ENCODE results near the gene CENPQ.
"Not testable (repeated sequence)": the region's sequence is repeated elsewhere in the genome, so short reads cannot be mapped to it uniquely, and the experiment has no call there.

CENPQ gene

GRCh38 chr6:49462927-49463611 lies at the start of gene CENPQ, which contains the start of gene MMUT:
Gene CENPQ (plus strand): TSS chr6:49463370. CDS start chr6:49470177, 6,807 bp downstream.
Gene MMUT (minus strand): TSS chr6:49463253. CDS start chr6:49459466, 3,787 bp downstream.
- DNase-seq (ENCODE audit: low read depth in 2 of 2): peak; percentile 87 to 88

- DNase-seq (ENCODE audit: low read depth in 2 of 2): no peak
Observed at GRCh38 chr6:49415358-49415757, 47.8 kb upstream of the CENPQ start.

GRCh38 chr6:49416195-49416594 lies 47.0 kb upstream of the CENPQ start:
- DNase-seq (ENCODE audit: low read depth in 2 of 2): no peak

- DNase-seq (ENCODE audit: low read depth in 2 of 2): no peak
Observed at GRCh38 chr6:49423817-49424216, 39.4 kb upstream of the CENPQ start.

- DNase-seq (ENCODE audit: low read depth in 2 of 2): no peak
Observed at GRCh38 chr6:49430187-49430586, 33.0 kb upstream of the CENPQ start.

GRCh38 chr6:49430866-49431265 lies 32.3 kb upstream of the CENPQ start:
- DNase-seq (ENCODE audit: low read depth in 2 of 2): no peak

- DNase-seq (ENCODE audit: low read depth in 2 of 2): no peak
Observed at GRCh38 chr6:49453221-49453620, 9.9 kb upstream of the CENPQ start.

GRCh38 chr6:49454787-49455709 lies 8.1 kb upstream of the CENPQ start:
- DNase-seq (ENCODE audit: low read depth in 2 of 2): no peak

GRCh38 chr6:49457771-49458170 lies 5.4 kb upstream of the CENPQ start:
- DNase-seq (ENCODE audit: low read depth in 2 of 2): no peak

- no peak for DNase-seq (ENCODE audit: low read depth in 2 of 2)
Observed at GRCh38 chr6:49462071-49462470, 1.1 kb upstream of the CENPQ start.

- no peak for DNase-seq (ENCODE audit: low read depth in 2 of 2)
Observed at GRCh38 chr6:49462599-49462926, 607 bp upstream of the CENPQ start.

GRCh38 chr6:49463612-49463967 lies 420 bp downstream of the CENPQ start:
- DNase-seq (ENCODE audit: low read depth in 2 of 2): no peak

GRCh38 chr6:49464691-49465090 lies 1.5 kb downstream of the CENPQ start:
- no peak for DNase-seq (ENCODE audit: low read depth in 2 of 2)

- DNase-seq (ENCODE audit: low read depth in 2 of 2): no peak
Observed at GRCh38 chr6:49468042-49468441, 4.9 kb downstream of the CENPQ start.

GRCh38 chr6:49476564-49476963 lies 13.4 kb downstream of the CENPQ start:
- not testable (repeated sequence) for DNase-seq (ENCODE audit: low read depth in 2 of 2)

GRCh38 chr6:49479308-49479970 lies 16.3 kb downstream of the CENPQ start:
- no peak for DNase-seq (ENCODE audit: low read depth in 2 of 2)

GRCh38 chr6:49481846-49482245 lies 18.7 kb downstream of the CENPQ start:
- DNase-seq (ENCODE audit: low read depth in 2 of 2): not testable (repeated sequence)

GRCh38 chr6:49483380-49483779 lies 20.2 kb downstream of the CENPQ start:
- not testable (repeated sequence) for DNase-seq (ENCODE audit: low read depth in 2 of 2)

- DNase-seq (ENCODE audit: low read depth in 2 of 2): no peak
Observed at GRCh38 chr6:49490633-49491032, 27.5 kb downstream of the CENPQ start.

GRCh38 chr6:49497304-49497703 lies 34.1 kb downstream of the CENPQ start:
- DNase-seq (ENCODE audit: low read depth in 2 of 2): no peak

GRCh38 chr6:49499126-49499525 lies 36.0 kb downstream of the CENPQ start:
- DNase-seq (ENCODE audit: low read depth in 2 of 2): no peak

- DNase-seq (ENCODE audit: low read depth in 2 of 2): no peak
Observed at GRCh38 chr6:49499623-49500022, 36.5 kb downstream of the CENPQ start, which contains the start of gene GLYATL3. Gene GLYATL3 (plus strand): TSS chr6:49499923. CDS start chr6:49511991, 12,068 bp downstream.

Data from stimulated activated CD8-positive, alpha-beta memory T cell treated with anti-CD3 and anti-CD28 coated beads, Interleukin-7, amount 100 ng/mL, for 4 hours (primary cell).